Body of pancreas (tissue), 4 donors: ENCODE results near the gene CAPZA1.

Experiments
- POLR2A ChIP-seq, 3 donors: fragments of 450-650 bp; IDR thresholded peaks; one replicate each; pipeline ENCODE4 v1.6.1; 2016; ENCODE audit warnings: antibody characterized with exemption in 3 of 3, mild to moderate bottlenecking in 2 of 3
- TF ChIP-seq, protein P1 (sequence below), 7 experiments: fragments of 450-650 bp in 4 of 7; fragments of 200-600 bp in 3 of 7; sonication (generic) in 3 of 7; IDR thresholded peaks; one replicate each; pipeline ENCODE4 v1.5.1; 2016 to 2019; ENCODE audit warnings: antibody characterized with exemption in 7 of 7

DNA sequence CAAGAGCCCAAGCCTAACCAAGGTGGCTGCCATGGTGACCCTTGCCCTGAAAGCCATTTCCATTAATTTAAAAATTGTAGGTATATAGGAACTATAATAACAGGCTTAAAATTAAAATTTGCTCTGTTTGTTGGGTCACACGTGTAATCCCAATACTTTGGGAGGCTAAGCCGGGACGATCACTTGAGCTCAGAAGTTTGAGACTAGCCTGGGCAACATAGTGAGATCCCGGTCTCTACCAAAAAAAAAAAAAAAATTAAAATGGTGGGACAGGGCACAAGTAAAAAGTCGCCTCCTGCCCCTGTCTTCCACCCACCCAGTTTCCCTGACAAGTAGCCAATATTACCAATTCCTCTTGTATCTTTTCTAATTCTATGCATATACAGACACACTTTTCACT lies 6.6 kb downstream of the CAPZA1 start:
- TF ChIP-seq, protein P1, sequence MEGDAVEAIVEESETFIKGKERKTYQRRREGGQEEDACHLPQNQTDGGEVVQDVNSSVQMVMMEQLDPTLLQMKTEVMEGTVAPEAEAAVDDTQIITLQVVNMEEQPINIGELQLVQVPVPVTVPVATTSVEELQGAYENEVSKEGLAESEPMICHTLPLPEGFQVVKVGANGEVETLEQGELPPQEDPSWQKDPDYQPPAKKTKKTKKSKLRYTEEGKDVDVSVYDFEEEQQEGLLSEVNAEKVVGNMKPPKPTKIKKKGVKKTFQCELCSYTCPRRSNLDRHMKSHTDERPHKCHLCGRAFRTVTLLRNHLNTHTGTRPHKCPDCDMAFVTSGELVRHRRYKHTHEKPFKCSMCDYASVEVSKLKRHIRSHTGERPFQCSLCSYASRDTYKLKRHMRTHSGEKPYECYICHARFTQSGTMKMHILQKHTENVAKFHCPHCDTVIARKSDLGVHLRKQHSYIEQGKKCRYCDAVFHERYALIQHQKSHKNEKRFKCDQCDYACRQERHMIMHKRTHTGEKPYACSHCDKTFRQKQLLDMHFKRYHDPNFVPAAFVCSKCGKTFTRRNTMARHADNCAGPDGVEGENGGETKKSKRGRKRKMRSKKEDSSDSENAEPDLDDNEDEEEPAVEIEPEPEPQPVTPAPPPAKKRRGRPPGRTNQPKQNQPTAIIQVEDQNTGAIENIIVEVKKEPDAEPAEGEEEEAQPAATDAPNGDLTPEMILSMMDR (IDR thresholded peaks at IDR 0.05): no peak
- TF ChIP-seq POLR2A (IDR thresholded peaks at IDR 0.05): no peak
